IPS-20b (cell line): ENCODE results near the gene EFHD1.

Experiments
- H3K27ac ChIP-seq: one replicate; pipeline ENCODE4 v1.5.1; 2013; ENCODE audit warnings: low read length
- H3K27me3 ChIP-seq: 2 replicates; pipeline ENCODE4 v1.6.1; 2013; ENCODE audit warnings: mild to moderate bottlenecking, low read length, inconsistent platforms; ENCODE audit not compliant: insufficient read depth
- H3K36me3 ChIP-seq: 2 replicates; pipeline ENCODE4 v1.6.1; 2013; ENCODE audit warnings: low read depth, mild to moderate bottlenecking, inconsistent platforms, low read length, moderate library complexity; ENCODE audit not compliant: insufficient read depth
- H3K4me1 ChIP-seq: 2 replicates; pipeline ENCODE4 v1.6.1; 2013; ENCODE audit warnings: mild to moderate bottlenecking, control low read depth, inconsistent platforms, low read length, moderate library complexity; ENCODE audit not compliant: insufficient read depth
- H3K4me3 ChIP-seq: 2 replicates; pipeline ENCODE4 v1.5.1; 2013; ENCODE audit warnings: mild to moderate bottlenecking, low read length, inconsistent platforms
- H3K9ac ChIP-seq: 2 replicates; pipeline ENCODE4 v1.6.1; 2013; ENCODE audit warnings: low read depth, mild to moderate bottlenecking, inconsistent platforms, low read length, moderate library complexity
- H3K9me3 ChIP-seq: 2 replicates; pipeline ENCODE4 v1.6.1; 2013; ENCODE audit warnings: mild to moderate bottlenecking, low read depth, low read length, inconsistent platforms; ENCODE audit not compliant: insufficient read depth

The EFHD1 gene

DNA sequence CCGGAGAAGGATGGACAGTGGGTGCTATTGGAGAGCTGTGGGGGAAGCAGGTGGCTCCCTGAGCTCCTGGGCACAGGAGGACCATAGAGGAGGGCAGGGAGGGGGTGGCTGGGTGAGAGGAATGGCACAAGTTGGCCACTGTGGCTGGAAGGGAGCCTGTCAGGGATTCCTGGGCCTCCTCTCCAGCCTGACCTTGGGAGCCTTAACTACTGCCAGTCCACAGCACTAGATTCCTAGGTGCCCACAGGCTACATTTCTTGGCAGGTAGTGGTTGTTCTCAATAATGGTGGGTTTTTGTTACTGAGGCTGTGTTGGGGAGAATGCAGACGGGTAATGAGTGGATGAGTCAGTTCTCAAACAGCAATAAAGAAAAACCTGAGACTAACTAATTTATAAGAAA lies 26.0 kb downstream of the EFHD1 start:
- no peak overlapping the region for H3K9ac ChIP-seq
- H3K4me3 ChIP-seq, result no peak overlapping the region
- H3K9me3 ChIP-seq, result no peaks in the 10 kb centered on the region
- no peak overlapping the region for H3K27ac ChIP-seq
- H3K36me3 ChIP-seq, result no peaks in the 10 kb centered on the region
- H3K4me1 ChIP-seq, result no peaks in the 10 kb centered on the region
- no peaks in the 10 kb centered on the region for H3K27me3 ChIP-seq

DNA sequence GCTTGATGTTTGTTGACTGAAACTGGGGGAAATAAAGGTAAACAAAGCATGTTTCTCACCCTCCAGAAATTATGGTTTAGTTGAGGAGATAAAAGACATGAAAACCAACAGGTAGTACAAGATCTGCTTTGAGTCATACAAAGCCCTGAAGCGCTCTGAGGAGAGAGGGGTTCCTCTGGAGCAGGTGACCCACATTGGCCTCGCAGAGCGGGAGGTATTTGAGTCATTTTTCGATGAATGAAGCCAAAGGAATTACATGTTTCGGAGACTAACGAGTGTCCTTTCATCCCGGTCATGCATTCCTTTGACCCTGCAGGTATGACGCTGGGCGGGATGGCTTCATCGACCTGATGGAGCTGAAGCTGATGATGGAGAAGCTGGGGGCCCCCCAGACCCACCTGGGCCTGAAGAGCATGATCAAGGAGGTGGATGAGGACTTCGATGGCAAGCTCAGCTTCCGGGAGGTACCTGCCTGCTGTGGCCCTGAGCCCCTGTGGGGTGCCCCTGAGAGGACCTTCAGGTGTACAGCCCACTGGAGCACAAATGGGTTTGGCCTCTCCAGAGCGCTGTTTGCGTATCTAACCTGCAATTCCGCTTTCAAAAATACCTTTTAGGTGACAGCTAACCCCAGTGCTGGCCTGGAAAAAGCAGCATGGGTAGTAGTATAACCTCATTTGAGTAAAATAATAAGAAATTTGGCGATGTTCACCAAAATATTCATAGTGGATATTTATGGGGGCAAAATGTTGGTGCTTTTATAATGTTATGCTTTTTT lies 29.3 kb downstream of the EFHD1 start:
- H3K27ac ChIP-seq, result no peak overlapping the region
- H3K9ac ChIP-seq, result no peak overlapping the region
- no peaks in the 10 kb centered on the region for H3K36me3 ChIP-seq
- no peak overlapping the region for H3K4me3 ChIP-seq
- no peaks in the 10 kb centered on the region for H3K27me3 ChIP-seq
- H3K9me3 ChIP-seq, result no peaks in the 10 kb centered on the region
- H3K4me1 ChIP-seq, result no peaks in the 10 kb centered on the region

DNA sequence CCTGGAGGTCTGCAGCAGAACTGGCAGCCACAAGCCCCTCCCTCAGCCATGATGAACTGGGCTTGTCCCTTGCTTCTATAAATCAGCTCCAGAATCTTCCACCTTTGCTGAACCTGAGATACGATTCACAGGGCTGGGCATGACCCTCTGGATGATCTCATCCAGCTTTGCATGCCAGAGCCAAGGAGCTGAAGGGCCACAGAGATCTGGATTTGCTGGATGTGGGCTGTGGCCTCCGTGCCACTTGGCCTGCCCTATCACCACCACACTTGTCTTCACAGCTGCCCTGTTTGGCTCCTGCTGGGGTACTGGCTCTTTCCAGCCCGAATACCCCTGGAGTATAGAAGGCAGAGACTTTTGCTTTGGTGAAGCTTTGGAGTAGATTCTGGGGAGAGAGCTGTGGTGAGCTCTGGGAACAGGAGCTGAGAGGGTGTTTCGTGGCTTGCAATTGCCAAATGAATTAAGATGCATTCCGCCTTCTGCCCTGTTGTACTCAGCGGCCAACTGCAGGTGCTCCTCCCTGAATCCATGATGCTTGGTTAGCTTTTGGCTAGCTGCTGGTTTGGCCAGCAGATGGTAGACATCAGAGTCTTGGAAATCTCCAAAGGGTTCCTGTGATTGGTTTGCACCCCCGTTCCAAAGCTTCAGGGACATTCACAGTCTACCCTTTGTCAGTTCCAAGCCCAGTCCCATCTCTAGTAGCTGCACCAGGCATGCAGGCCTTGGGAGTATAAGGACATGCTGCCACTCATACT lies 32.8 kb downstream of the EFHD1 start:
- Histone ChIP-seq H3K27ac (no peak overlapping the region), H3K36me3 (no peaks in the 10 kb centered on the region), H3K27me3 (no peaks in the 10 kb centered on the region), H3K4me1 (no peaks in the 10 kb centered on the region), H3K9me3 (no peaks in the 10 kb centered on the region), H3K9ac (no peak overlapping the region), H3K4me3 (no peak overlapping the region)

DNA sequence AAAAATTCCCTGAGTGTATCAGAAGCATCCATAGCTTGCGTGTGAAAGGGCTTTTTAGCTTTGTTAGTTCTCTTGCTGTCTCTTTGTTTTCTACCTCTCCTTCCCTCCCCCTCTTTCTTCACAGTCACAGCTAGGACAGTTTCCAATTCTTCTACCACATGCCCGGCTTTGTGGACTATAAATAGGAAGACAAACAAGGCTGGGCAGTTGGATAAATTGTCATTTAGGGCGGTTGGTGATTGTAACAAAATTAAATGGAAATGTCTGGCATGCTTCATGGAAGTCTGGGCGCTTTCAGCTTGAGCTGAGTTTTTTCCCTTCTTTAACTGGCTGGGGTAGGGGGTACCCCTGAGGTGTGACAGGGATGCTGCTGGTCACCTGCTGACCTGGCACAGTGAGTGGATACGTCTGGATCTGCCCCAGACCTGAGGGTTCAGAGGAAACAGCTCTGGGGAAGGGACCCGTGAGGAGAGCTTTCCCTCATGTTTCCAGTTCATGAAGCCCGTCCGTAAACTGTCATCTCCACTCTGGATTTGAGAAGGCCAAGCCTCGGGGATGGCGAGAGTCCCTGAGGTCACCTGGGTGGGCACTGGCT lies 34.7 kb downstream of the EFHD1 start:
- no peak overlapping the region for H3K9ac ChIP-seq
- no peaks in the 10 kb centered on the region for H3K27me3 ChIP-seq
- H3K9me3 ChIP-seq, result no peaks in the 10 kb centered on the region
- H3K4me1 ChIP-seq, result no peaks in the 10 kb centered on the region
- no peak overlapping the region for H3K4me3 ChIP-seq
- no peaks in the 10 kb centered on the region for H3K36me3 ChIP-seq
- H3K27ac ChIP-seq, result no peak overlapping the region

DNA sequence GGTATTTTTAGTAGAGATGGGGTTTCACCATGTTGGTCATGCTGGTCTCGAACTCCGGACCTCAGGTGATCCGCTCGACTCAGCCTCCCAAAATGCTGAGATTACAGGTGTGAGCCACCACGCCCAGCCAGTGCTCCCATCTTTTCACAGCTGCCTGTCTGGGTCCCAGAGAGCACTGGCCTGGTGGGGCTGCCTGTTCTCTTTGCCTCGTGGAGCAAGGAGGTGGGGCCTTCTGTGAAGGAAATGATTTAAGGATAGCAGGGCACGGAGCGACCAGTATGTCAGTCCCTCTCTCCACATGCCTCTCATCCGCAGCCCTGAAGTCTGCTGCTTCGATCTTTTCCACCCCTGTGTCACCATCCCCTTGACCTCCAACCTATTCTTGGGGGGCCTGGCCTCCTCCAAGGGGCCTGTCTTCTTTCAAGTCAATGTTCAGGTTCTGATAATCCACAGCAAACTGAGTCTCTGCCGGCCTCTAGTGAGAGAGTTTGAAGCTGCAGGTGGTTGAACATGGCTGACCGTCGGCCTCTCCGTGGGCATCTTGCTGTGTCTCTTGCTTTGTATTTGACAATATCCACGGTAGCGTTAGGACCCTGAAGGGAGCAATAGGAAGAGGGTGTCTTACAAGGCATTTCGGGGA lies 35.5 kb downstream of the EFHD1 start:
- Histone ChIP-seq H3K9me3 (no peaks in the 10 kb centered on the region), H3K36me3 (no peaks in the 10 kb centered on the region), H3K4me3 (no peak overlapping the region), H3K9ac (no peak overlapping the region), H3K27me3 (no peaks in the 10 kb centered on the region), H3K27ac (no peak overlapping the region), H3K4me1 (no peaks in the 10 kb centered on the region)

DNA sequence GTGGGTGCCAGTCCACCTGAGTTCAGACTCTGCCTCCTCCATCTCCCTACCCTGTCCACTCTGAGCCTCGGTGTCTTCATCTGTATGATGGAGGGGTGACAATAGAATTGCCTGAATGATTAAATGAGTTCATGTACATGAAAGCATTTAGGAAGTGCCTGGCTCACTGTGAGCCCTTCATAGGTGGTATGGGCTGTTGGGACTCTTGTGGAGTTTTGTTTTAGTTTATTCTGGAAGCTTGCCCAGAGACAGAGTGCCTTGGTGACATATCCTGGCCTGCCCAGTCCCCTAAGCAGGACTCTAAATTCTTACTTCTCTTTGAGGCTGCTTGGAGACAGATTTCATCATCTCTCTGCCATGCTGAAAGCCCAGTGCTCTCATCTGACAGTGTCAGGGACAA lies 39.2 kb downstream of the EFHD1 start:
- no peaks in the 10 kb centered on the region for H3K27me3 ChIP-seq
- H3K36me3 ChIP-seq, result no peaks in the 10 kb centered on the region
- no peak overlapping the region for H3K9ac ChIP-seq
- no peaks in the 10 kb centered on the region for H3K9me3 ChIP-seq
- no peak overlapping the region for H3K27ac ChIP-seq
- no peaks in the 10 kb centered on the region for H3K4me1 ChIP-seq
- no peak overlapping the region for H3K4me3 ChIP-seq

DNA sequence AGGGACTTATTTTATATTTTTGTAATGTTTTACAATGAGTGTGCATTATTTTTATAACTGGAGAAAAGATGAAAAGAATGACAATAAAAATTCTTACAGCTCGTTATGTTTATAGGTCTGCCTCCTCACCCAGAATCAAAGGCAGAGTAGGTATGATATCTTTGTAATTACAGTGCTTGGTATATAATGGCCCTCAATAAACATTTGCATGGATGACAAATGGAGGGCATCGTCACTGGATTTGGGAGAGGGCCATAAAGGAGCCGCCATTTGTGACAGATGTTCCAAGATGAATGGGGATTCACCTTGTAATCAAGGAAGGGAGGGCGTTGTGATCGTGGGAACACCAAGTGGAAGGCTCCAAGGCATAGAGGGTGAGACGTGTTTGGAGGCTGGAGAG lies 41.1 kb downstream of the EFHD1 start:
- no peak overlapping the region for H3K27ac ChIP-seq

DNA sequence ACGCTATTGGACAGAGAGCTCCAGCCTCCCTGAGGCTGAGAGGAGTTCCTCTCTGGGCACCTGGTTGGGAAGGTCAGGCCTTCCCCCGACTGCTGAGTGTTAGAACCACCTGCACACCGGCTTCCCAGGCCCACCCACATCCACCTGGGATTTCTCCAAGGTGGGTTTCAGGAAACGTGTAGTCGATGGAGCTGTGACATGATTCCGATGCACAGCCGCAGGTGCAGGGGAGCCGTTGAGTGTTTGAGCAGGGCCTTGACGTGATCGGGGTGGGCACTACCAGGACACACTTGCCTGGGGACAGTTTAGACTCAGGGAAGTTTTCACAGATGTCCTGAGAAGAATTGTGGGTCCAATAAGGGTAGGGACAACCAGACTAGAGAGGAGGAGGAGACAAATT lies 42.0 kb downstream of the EFHD1 start:
- no peak overlapping the region for H3K9ac ChIP-seq

More for the DNA sequence above, 41.1 kb downstream of the EFHD1 start:
- H3K9ac ChIP-seq, result no peak overlapping the region
- H3K27me3 ChIP-seq, result no peaks in the 10 kb centered on the region
- H3K4me3 ChIP-seq, result no peak overlapping the region
- no peaks in the 10 kb centered on the region for H3K4me1 ChIP-seq
- no peaks in the 10 kb centered on the region for H3K36me3 ChIP-seq
- no peaks in the 10 kb centered on the region for H3K9me3 ChIP-seq

DNA sequence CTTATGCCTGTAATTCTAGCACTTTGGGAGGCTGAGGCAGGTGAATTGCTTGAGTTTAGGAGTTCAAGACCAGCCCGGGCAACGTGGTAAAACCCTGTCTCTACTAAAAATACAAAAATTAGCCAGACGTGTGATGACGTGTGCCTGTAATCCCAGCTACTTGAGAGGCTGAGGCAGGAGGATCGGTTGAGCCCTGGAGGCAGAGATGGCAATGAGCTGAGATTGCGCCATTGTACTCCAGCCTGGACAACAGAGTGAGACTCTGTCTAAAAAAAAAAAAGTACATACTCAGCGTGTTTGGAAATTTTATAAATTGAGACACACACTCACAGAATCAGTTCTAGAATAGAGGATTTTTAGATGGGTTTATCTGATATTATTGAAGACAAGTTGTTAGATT lies 46.6 kb downstream of the EFHD1 start:
- Histone ChIP-seq H3K4me1 (no peaks in the 10 kb centered on the region), H3K27ac (no peak overlapping the region), H3K9ac (no peak overlapping the region), H3K4me3 (no peak overlapping the region), H3K27me3 (no peaks in the 10 kb centered on the region), H3K36me3 (no peaks in the 10 kb centered on the region), H3K9me3 (no peaks in the 10 kb centered on the region)

More for the DNA sequence above, 42.0 kb downstream of the EFHD1 start:
- H3K9me3 ChIP-seq, result no peaks in the 10 kb centered on the region
- no peaks in the 10 kb centered on the region for H3K36me3 ChIP-seq
- no peaks in the 10 kb centered on the region for H3K4me1 ChIP-seq
- H3K4me3 ChIP-seq, result no peak overlapping the region
- H3K27ac ChIP-seq, result no peak overlapping the region
- H3K27me3 ChIP-seq, result no peaks in the 10 kb centered on the region

DNA sequence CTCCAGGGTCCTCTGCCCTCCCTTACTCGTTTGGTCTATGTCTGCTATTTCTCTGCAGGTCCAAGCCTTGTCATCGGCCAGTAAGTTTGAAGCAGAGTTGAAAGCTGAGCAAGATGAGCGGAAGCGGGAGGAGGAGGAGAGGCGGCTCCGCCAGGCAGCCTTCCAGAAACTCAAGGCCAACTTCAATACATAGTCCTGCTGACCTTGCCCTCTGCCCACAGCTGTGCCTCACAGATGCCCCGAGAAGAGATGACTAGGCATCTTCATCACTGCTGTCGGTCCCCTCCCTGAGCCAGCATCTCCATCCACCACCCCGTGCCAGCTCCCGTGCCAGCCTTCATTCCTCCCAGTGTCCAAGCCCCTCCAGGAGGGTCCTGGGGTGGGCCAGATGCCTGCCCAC lies 48.1 kb downstream of the EFHD1 start:
- no peak overlapping the region for H3K4me3 ChIP-seq
- no peaks in the 10 kb centered on the region for H3K4me1 ChIP-seq
- H3K9ac ChIP-seq, result no peak overlapping the region
- no peaks in the 10 kb centered on the region for H3K27me3 ChIP-seq
- H3K36me3 ChIP-seq, result no peaks in the 10 kb centered on the region
- no peak overlapping the region for H3K27ac ChIP-seq
- no peaks in the 10 kb centered on the region for H3K9me3 ChIP-seq

DNA sequence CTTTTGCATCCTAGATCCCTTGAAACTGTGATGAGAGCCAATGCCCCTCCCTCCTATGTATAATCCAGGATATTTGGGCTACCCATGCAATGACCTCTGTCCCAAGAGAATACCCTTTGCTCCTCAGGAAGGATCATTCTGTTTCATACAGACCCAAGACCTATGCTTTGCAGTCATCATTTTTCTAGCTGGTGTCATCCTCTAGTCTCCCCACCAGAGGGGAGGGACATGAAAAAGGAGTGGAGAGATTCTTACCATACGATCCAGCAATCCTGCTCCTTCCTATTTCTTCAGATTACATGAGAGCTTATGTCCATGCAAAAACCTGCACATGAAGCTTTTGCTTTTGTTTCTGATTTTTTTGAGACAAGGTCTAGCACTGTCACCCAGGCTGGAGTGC lies 50.0 kb downstream of the EFHD1 start:
- H3K4me3 ChIP-seq, result no peak overlapping the region
- no peaks in the 10 kb centered on the region for H3K36me3 ChIP-seq
- no peaks in the 10 kb centered on the region for H3K9me3 ChIP-seq
- H3K9ac ChIP-seq, result no peak overlapping the region
- no peaks in the 10 kb centered on the region for H3K4me1 ChIP-seq
- H3K27ac ChIP-seq, result no peak overlapping the region
- no peaks in the 10 kb centered on the region for H3K27me3 ChIP-seq
